A172 (cell line): ENCODE data around the gene CPSF3. TPM values are rescaled to one million over a fixed set of nuclear protein-coding genes. Genes with fewer than 3 reads are reported as not detected.
"Not testable (repeated sequence)": the region's sequence is repeated elsewhere in the genome, so short reads cannot be mapped to it uniquely, and the experiment has no call there.

Experiments
- DNase-seq: peaks from one replicate; pipeline ENCODE4 v3.0.0-alpha.2; 2015; ENCODE audit warnings: low spot score
- total RNA-seq: library from RNA; depleted of rRNA; stranded (reverse); fragments of >200 nt; shearing (Covaris generic); gene quantifications from 2 replicates; pipeline ENCODE4 v1.2.3, GENCODE V29; 2014

Gene CPSF3
- total RNA-seq, 1 experiment from 2014 or later = 104 TPM

DNA sequence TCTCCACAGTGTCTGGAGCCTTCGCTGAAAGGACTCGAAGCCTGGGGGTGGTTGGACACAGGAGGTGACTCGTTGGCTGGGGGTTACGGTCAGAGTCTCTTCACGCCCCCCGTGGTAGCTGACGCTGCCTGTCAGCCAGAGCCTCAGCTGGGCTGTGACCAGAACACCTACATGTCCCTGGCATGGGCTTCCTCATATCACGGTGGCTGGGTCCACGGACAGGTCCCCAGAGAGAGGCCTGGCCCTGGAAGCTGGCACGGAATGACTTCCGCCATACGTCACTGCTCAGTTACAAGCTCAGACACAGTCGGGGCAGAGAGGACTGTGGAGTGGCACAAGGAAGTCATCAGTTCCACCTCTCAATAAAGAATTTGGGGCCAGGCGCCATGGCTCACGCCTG, 28.6 kb upstream of the CPSF3 start:
- no peak for DNase-seq

GRCh38 chr2:9397201-9397600, 26.3 kb upstream of the CPSF3 start:
- no peak for DNase-seq

DNA sequence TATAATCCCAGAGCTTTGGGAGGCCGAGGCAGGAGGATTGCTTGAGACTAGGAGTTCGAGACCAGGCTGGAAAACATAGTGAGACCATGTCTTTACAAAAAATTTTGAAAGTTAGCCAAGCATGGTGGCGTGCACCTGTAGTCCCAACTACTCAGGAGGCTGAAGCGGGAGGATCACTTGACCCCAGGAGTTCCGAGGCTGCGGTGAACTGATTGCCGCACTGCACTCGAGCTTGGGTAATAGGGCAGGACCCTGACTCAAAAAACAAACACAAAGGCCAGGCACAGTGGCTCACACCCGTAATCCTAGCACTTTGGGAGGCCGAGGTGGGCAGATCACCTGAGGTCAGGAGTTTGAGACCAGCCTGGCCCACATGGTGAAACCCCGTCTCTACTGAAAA, 25.2 kb upstream of the CPSF3 start:
- not testable (repeated sequence) for DNase-seq

GRCh38 chr2:9398881-9399780, 24.3 kb upstream of the CPSF3 start:
- DNase-seq = no peak

DNA sequence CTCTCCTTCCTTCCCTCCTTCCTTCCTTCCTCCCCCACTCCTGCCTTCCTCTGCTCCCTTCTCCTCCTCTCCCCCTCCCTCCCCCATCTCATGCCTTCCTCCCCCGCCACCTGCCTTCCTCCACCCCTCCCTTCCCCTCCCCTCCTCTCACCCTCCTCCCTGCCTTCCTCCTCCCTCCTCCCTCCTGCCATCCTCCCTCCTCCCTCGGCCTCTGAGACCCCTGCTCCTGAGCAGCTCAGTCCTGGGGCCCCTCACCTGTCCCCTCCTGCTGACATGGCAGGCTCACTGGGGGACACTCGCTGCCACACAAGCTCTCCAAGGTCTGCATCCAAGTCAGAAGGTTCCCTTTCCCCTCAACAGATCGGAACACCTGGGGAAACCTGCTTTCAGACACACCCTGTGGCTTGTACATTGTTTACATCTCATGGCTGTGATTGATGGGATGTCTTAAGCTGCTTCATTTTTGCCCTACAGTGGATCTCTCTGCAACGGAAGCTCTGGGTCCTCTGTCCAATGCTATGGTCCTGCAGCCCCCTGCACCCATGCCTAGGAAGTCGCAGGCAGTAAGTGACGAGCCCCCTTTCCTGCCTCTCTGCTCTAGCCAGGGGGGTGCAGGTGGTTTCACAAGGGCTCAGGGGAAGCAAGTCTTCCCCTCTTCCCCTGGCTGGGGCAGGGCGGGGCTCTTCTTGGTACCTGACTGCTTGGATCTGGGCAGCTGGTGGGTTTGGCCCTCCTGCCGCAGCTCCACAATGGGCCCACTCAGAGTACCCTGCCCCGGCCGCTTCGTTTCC, 23.0 kb upstream of the CPSF3 start:
- no peak for DNase-seq

DNA sequence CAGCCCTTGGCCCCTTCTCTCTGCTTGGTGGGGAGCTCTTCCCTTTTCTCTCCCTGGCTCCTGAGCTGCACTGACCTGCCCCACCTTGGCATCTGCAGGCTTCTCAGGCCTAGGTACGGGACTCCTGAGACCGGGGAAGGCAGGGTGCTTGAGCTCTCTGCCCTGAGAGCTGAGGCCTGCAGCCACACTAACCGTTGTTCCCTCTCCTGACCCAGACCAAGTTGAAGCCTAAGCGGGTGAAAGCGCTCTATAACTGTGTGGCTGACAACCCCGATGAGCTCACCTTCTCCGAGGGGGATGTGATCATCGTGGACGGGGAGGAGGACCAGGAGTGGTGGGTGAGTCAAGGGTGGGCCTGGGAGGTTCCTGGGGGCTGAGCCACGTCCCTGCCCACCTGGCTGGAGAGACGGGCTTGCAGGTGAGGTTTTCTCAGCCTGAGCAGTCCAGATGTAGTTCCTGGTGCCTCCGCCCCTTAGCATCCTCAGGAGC, 22.4 kb upstream of the CPSF3 start:
- no peak for DNase-seq

DNA sequence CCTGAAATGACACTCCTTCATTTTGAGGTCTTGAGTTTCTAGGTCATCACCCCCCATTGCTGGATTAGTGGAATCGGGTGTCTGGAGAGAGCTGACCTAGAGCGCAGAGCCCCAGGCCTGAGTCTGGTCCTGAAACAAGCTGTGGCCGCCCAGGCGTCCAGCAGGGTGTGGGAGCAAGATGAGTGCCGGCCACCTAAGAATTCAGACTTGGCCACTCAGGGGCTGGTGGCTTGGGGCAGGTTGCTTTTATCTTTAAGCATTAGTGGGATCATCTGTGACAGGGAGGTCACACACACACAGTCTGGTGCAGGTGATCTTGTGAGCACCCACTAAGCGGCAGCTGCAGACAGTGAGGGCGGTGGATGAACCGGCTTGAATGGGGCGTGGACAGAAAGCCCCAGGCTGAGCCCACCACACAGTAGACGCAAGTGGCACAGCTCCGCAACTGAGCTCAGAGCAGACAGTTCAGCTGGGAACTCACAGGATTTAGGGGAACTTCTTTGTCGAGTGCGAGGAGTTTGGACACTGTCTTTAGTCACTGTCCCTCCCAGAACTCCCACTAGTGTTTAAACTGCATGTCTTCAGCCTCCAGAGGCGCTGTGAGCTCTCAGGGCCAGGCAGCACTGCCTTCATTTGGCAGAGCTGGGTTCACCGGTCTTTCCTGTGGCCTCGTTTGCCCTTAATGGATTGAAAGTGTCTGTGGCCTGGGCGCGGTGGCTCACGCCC, 21.6 kb upstream of the CPSF3 start:
- no peak for DNase-seq

GRCh38 chr2:9403924-9404323, 19.5 kb upstream of the CPSF3 start:
- no peak for DNase-seq

DNA sequence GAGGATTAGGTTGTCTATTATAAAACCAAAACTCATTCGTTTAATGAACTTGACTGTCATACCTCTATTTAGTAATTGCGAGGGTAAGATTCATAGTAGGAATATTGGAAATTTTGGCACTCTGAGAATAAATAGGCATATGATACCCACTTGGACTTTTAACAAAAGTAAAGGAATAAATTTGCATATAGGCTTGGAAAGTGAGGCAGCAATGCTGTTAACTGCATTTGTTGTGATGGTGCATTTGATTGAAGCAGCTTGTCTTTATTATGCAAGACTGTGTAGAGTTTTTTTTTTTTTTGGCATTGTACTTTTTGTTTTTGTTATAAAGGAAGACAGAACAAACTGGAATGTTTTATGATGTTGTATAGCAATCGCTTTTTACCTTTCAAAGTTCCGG, 19.0 kb upstream of the CPSF3 start:
- no peak for DNase-seq

DNA sequence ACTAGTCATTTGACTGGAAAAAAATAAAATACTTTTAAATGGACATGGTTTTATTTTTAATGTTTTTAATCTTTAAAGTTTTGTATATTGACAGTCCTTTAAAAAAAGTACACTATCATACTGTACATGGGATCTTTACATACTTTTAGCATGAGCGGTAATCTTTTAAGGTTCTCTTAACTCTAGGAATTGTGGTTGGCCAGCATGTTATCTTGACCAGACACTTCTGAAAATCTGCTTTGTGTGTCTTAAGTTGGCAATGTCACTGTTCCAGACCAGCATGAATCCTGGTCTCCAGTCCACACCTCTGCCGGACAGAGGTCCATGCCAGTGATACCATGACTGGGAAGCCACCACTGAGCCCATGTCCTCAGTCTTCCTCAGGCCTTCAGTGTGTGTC, 17.8 kb upstream of the CPSF3 start:
- no peak for DNase-seq

DNA sequence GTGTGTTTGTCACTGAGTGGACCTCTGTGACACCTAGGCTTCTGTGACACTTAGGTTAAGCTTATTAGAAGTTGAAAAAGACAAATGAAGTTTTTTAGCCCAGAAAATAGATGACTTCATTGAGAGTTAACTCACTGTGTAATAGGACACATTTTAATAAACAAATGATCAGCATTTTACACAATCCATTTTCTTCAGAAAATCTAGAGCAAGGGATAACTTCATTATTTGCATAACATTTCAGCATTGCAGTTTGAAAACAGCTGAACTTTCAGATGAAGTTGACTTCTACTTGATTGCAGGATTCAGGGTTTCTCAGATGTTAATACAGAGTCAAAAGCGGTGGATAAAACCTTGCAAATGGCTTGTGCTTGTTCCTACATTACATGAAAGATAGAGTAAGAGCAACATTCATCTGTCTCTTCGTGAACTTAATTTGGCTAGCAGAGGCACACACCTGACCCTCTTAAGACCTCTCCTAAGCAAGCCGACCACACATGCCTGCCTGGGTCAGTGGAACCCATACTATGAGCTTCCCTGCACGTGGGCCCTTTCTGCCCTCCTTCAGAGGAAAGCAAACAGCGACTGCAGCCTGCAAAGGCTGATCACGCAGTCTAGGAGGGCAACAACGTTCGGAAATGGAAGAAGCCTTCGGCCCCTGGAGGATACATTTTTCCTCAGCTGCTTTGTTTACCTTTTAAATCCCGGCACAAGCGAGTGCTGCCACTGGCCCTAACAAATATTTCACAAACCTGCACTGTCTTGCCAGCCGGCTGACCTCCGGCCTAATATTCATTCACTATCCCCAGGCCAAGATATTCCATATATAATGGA, 16.7 kb upstream of the CPSF3 start:
- DNase-seq = no peak

DNA sequence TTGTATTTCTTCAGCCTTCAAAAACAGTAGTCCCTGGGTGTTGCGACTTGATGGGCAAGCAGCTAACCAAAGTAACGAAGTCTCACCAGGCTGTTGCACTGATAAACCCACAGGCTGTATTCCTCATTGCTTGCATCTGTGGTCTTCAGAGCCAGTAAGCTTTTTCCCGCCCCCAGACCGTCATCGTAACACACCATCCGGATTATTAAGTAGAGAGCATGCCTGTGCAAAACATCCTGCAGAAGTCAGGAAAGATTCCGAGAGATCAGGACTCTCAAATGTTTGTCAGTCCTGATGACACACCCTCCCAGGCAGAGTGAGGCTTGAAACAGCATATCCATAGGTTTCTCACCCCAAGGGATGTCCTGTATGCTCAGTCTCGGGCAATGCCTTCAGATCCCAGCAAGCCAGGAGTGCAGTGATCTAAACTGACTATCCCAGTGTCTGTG, 16.1 kb upstream of the CPSF3 start:
- no peak for DNase-seq

DNA sequence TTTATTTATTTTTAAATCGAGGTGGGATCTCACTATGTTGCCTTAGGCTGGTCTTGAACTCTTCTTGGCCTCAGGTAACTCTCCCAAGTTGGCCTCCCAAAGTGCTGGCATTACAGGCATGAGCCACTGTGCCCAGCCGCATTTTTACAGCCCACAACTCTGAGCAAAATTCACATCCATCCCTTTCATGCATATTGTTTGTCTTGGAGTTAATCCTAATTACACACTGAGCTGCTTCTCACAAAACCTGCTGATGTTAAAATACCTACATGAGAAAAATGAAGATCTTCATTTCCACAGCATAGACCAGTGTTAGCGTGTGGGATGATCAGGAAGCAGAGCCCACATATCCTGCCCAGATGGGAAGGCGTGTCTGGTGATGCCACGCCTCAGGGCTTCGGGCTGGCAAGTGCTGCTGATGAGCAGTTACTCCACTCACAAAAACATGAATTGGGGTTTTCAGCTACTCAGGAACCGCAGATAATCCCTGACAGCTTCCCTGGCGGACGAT, 14.8 kb upstream of the CPSF3 start:
- DNase-seq = no peak

DNA sequence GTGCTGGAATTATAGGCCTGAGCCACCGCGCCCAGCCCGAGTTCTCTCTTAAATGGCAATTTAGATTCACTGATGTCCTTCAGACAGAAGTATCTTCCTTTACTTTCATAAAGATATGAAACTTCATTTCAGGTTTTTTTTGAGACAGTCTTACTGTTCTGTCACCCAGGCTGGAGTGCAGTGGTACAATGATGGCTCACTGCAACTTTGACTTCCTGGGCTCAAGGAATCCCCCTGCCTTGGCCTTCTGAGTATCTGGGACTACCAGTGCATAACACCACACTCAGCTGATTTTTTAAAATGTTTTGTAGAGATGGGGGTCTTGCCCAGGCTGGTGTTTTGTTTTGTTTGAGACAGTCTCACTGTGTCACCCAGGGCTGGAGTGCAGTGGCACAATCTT, 13.3 kb upstream of the CPSF3 start:
- DNase-seq = no peak

- no peak for DNase-seq
These were observed 10.7 kb upstream of the CPSF3 start for GRCh38 chr2:9412781-9413180.

DNA sequence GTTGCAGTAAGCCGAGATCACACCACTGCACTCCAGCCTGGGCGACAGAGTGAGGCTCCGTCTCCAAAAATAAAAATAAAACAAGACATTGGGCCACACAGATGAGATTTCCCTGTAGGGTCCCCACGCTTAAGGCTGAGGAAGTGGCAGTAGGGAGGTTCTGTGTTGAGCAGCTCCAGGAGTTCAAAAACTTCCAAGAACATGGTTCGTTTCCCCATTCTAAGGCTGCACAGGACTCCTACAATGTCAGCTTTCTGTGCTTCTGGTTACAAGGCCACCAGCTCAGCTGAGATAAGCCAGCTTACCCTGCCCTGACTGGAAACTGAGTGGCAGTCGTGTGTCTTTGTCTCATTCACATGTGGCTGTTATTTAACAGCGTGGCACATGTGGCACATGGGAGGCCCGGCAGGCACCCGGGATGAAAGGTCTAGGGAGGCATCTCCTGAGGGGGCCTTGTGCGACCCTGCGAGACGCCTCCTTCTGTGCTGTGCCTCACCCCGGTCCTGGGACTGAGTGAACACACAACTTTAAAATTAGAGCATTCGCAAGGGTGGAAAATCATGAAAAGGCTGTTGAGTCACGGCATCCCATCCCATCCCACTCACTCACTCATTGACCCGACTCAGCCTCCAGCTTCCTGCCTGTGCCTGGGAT, 7.8 kb upstream of the CPSF3 start:
- DNase-seq = no peak

GRCh38 chr2:9416267-9416961, 7.0 kb upstream of the CPSF3 start:
- no peak for DNase-seq

- no peak for DNase-seq
These were observed 6.5 kb upstream of the CPSF3 start for GRCh38 chr2:9416962-9417316.

- DNase-seq = no peak
These were observed 5.7 kb upstream of the CPSF3 start for GRCh38 chr2:9417725-9418124.

- no peak for DNase-seq
These were observed 4.7 kb upstream of the CPSF3 start for GRCh38 chr2:9418746-9419145.
